ENCODE results near the gene ALDH18A1. TPM values are rescaled to one million over a fixed set of nuclear protein-coding genes. Genes with fewer than 3 reads are reported as not detected.
"Not testable (repeated sequence)": the region's sequence is repeated elsewhere in the genome, so short reads cannot be mapped to it uniquely, and the experiment has no call there.

Gene ALDH18A1
- total RNA-seq: 10 to 100 TPM; 58.9 to 98.5 TPM

GRCh38 chr10:95656291-95657164, at the start of gene ALDH18A1:
Gene ALDH18A1, minus strand, starts transcription at chr10:95656711. Its CDS starts 3,334 bp downstream, at chr10:95653377.
- Mint-ChIP-seq H3K9me3 (peaks cover 7% of the 10 kb centered on the region), H3K4me3 (peak within 1 kb of the TSS; percentile 99), H3K27me3 (no peaks in the 10 kb centered on the region), H3K36me3 (ENCODE audit: low read depth) (peaks cover 37% of the 10 kb centered on the region), H3K4me1 (peaks cover 23% of the 10 kb centered on the region), H3K27ac (peak within 1 kb of the TSS; percentile 98)
- peak; percentile 88 for ATAC-seq (replicated peaks)

- Mint-ChIP-seq H3K27ac (no peak overlapping the region), H3K9me3 (no peaks in the 10 kb centered on the region)
- ATAC-seq (replicated peaks): no peak
These were observed 41.9 kb upstream of the ALDH18A1 start for GRCh38 chr10:95698415-95698814.

DNA sequence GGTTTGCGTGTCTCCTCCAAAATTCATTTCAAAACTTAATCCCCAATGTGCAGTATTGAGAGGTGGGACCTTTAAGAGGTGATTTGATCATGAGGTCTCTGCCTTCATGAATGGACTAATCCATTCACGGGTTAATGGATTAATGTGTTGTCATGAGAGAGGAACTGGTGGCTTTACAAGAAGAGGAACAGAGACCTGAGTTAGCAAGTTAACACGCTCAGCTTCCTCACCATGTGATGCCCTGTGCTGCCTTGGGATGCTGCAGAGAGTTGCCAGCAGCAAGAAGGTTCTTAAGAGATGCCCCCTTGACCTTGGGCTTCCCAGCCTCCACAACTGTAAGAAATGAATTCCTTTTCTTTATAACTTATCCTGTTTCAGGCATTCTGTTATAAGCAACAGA, 40.9 kb upstream of the ALDH18A1 start:
- peaks cover 11% of the 10 kb centered on the region for H3K4me1 Mint-ChIP-seq
- H3K27me3 Mint-ChIP-seq: peaks cover 12% of the 10 kb centered on the region
- H3K36me3 Mint-ChIP-seq (ENCODE audit: low read depth): peaks cover 16% of the 10 kb centered on the region
- no peak overlapping the region for H3K27ac Mint-ChIP-seq
- ATAC-seq (replicated peaks): no peak
- H3K9me3 Mint-ChIP-seq: no peaks in the 10 kb centered on the region
- no peak overlapping the region for H3K4me3 Mint-ChIP-seq

More at GRCh38 chr10:95698415-95698814, 41.9 kb upstream of the ALDH18A1 start:
- Mint-ChIP-seq H3K4me1 (peaks cover 5% of the 10 kb centered on the region), H3K4me3 (no peak overlapping the region), H3K36me3 (ENCODE audit: low read depth) (peaks cover 6% of the 10 kb centered on the region), H3K27me3 (peaks cover 12% of the 10 kb centered on the region)

DNA sequence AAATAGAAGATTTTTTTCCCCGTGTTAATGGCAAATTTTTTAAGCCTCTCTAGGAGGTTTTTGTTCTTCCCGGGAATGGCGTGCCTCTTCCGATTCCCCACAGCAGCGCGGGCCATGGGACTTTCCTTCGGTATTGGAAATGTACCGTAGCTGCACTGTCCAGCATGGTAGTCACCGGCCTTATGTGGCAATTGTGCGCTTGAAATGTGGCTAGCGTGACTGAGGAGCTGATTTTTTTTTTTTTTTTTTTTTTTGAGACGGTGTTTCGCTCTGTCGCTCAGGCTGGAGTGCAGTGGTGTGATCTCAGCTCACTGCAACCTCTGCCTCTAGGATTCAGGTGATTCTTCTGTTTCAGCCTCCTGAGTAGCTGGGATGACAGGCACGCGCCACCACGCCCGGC, 38.2 kb upstream of the ALDH18A1 start:
- peaks cover 26% of the 10 kb centered on the region for H3K4me1 Mint-ChIP-seq
- H3K36me3 Mint-ChIP-seq (ENCODE audit: low read depth): peaks cover 44% of the 10 kb centered on the region
- H3K9me3 Mint-ChIP-seq: no peaks in the 10 kb centered on the region
- H3K27ac Mint-ChIP-seq: peak overlapping the region; percentile 98
- peaks cover 9% of the 10 kb centered on the region for H3K27me3 Mint-ChIP-seq
- ATAC-seq (replicated peaks): no peak
- peak overlapping the region; percentile 98 for H3K4me3 Mint-ChIP-seq

DNA sequence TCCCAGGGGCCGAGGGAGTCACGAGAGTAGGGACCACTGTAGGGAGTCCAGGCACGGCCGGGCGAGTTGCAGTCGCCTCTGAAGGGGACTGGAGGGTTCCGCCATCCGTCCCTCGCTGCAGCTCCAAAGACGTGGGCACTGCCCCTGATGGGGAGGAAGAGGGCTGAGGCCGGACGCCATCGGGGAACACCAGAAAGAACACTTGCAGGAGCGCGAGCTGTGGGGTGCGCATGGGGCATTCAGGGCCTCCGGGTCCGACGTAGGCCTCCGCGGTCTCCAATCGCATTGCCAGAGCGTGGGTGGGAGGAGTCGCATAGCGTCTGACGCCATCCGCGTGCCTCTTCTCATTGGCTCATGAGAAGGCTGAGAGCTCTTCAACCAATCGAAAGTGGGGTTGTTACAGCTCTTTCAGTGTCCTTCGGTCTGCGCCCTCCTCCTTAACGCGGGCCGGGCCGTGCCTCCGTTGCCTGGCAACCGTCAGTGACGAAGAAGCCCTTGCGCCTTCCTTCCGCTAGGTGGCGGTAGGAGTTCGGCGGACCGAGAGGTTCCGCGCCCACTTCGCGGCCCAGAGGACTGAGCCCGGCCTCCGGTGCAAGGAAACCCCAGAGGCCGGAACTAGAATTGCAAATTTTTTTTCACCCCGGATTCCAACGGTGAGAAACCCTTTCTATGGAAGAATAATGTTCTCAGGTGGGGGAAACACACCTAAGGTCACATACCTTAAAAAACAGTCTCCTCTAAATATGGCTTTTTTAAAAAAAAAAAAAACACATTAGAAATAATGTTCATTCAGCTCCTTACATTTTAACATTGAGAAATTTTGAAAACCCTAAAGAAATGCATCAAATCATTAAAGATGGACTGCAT, 37.4 kb upstream of the ALDH18A1 start, which contains the start of gene TCTN3:
Gene TCTN3 (minus strand): TSS at position 260 of the 867 bp plus-strand sequence. CDS start 28 bp downstream, at position 232.
- Mint-ChIP-seq H3K9me3 (no peaks in the 10 kb centered on the region), H3K27me3 (peaks cover 3% of the 10 kb centered on the region), H3K27ac (peak within 1 kb of the TSS; percentile 98), H3K4me1 (peaks cover 26% of the 10 kb centered on the region), H3K36me3 (ENCODE audit: low read depth) (peaks cover 51% of the 10 kb centered on the region), H3K4me3 (peak within 1 kb of the TSS; percentile 98)
- ATAC-seq (replicated peaks): peak; percentile 99

DNA sequence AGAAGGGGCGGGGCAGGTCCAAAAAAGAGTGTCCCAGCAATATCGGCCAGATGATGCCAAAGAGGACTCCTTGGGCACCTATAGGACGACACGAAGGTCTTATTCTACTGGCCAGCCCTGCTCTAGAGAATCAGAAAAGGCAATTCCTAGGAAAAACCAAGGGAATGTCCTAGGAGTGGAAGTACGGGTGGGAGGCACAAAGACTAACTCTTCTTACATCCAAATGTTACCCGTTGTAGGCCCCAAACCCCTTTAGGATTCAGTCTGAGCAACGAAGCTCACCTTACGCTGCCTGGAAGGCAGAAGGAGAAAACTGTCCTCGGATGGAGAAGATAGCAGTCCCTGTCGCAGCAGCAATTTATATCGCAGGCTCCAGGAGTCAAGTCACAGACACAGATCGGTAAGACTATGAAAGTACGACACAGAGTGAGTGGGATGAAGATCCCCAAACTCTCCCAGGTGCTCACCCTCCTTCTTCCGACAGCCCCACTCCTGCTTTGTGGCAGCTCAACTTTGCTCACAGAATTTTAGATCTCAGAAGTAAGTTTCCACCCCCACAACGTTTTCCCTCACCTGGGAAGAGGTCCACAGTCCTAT, 36.7 kb upstream of the ALDH18A1 start:
- ATAC-seq (replicated peaks): no peak

DNA sequence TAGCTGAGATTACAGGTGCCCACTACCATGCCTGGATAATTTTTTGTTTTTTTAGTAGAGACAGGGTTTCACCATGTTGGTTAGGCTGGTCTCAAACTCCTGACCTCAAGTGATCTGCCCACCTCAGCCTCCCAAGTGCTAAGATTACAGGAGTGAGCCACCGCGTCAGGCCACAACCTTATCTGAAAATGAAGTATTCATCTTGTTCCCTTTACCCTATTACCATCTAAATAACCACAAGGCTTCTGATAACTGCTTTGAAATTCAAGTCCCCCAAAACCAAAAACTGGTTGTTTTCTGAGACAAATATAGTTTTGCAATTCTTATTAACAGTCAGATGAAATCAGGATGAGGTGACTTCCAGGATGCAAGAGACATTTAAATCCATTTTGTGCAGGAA, 34.8 kb upstream of the ALDH18A1 start:
- Mint-ChIP-seq H3K4me3 (peak overlapping the region; percentile 98), H3K27ac (no peak overlapping the region), H3K4me1 (peaks cover 31% of the 10 kb centered on the region), H3K9me3 (no peaks in the 10 kb centered on the region), H3K36me3 (ENCODE audit: low read depth) (peaks cover 78% of the 10 kb centered on the region), H3K27me3 (no peaks in the 10 kb centered on the region)
- no peak for ATAC-seq (replicated peaks)

More for the DNA sequence above, 36.7 kb upstream of the ALDH18A1 start:
- Mint-ChIP-seq H3K4me3 (peak overlapping the region; percentile 98), H3K27me3 (no peaks in the 10 kb centered on the region), H3K9me3 (no peaks in the 10 kb centered on the region), H3K4me1 (peaks cover 31% of the 10 kb centered on the region), H3K27ac (peak overlapping the region; percentile 98), H3K36me3 (ENCODE audit: low read depth) (peaks cover 59% of the 10 kb centered on the region)

DNA sequence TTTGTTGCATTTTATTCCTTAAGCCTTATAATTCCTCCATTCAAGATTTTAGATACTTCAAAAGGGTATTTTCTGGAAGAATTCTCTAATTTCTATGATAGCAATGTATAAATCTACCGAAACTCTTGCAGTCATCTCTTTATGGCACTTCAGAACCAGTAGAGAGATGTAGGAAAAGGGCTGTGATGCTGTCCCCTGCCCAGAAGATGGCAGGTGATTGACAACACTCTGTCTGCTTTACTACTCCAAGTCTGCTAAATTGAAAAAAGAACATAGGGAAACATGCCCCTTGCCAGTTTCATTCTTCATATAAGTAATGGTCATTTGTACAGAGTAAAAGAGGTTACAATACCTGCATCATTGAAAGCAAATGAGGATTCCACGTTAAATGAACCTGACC, 32.1 kb upstream of the ALDH18A1 start:
- Mint-ChIP-seq H3K36me3 (ENCODE audit: low read depth) (peaks cover 100% of the 10 kb centered on the region), H3K27ac (no peak overlapping the region), H3K4me3 (no peak overlapping the region), H3K4me1 (peaks cover 25% of the 10 kb centered on the region), H3K27me3 (no peaks in the 10 kb centered on the region), H3K9me3 (no peaks in the 10 kb centered on the region)
- ATAC-seq (replicated peaks): no peak

DNA sequence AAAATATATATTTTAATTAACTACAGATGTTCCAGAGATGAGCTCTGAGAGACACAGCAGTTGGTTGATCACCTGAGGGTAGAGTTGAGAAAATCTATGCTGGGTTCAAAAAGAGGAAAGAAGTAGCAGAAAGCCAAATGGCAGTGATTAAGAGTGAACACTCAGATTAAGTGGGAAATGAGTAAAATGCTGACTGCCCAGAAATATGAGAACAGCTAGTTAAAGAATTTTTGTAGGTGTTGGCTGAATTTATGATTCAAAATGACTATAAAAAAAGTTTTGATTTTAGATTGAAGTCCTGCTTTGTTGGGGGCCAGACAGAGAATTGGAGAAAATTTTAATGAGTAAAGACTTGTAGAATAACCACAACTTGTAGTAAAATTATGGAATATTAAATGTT, 27.5 kb upstream of the ALDH18A1 start:
- Mint-ChIP-seq H3K4me3 (no peak overlapping the region), H3K9me3 (no peaks in the 10 kb centered on the region), H3K27ac (no peak overlapping the region), H3K27me3 (no peaks in the 10 kb centered on the region), H3K36me3 (ENCODE audit: low read depth) (peaks cover 100% of the 10 kb centered on the region), H3K4me1 (peaks cover 4% of the 10 kb centered on the region)
- no peak for ATAC-seq (replicated peaks)

- no peak for ATAC-seq (replicated peaks)
- Mint-ChIP-seq H3K36me3 (ENCODE audit: low read depth) (peaks cover 81% of the 10 kb centered on the region), H3K4me1 (no peaks in the 10 kb centered on the region), H3K4me3 (no peak overlapping the region), H3K9me3 (no peaks in the 10 kb centered on the region), H3K27ac (no peak overlapping the region), H3K27me3 (no peaks in the 10 kb centered on the region)
These were observed 19.0 kb upstream of the ALDH18A1 start for GRCh38 chr10:95675403-95676116.

DNA sequence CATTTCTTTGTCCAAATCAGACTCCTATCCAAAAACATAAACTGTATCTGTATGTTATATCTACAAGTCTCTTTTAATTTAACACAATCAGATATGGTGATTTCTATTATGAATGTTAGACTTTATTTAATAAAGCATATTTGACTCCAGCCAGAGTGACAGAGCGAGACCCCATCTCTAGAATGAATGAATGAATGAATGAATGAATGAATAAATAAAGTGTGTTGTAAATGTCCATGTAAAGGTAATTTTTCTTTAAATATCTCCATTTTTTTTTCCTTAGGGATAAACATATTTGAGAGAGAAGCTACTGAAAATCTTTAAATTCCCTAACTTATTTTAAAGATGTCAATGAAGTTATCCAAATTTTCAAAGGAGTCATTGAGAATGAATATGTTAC, 18.1 kb upstream of the ALDH18A1 start:
- H3K27me3 Mint-ChIP-seq: no peaks in the 10 kb centered on the region
- H3K4me3 Mint-ChIP-seq: no peak overlapping the region

DNA sequence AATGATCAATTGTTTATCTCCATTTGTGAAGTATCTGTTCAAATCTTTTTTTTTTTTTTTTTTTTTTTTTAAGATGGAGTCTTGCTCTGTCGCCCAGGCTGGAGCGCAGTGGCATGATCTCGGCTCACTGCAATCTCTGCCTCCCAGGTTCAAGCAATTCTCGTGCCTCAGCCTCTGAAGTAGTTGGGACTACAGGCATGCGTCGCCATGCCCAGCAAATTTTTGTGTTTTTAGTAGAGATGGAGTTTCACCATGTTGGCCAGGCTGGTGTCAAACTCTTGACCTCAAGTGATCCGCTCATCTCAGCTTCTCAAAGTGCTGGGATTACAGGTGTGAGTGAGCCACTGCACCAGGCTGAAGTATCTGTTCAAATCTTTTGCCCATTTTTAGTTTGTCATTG, 16.1 kb upstream of the ALDH18A1 start:
- not testable (repeated sequence) for H3K4me1 Mint-ChIP-seq; H3K27ac Mint-ChIP-seq; H3K27me3 Mint-ChIP-seq; H3K9me3 Mint-ChIP-seq; ATAC-seq (replicated peaks); H3K4me3 Mint-ChIP-seq
- H3K36me3 Mint-ChIP-seq (ENCODE audit: low read depth): peaks cover 73% of the 10 kb centered on the region

More for the DNA sequence above, 18.1 kb upstream of the ALDH18A1 start:
- Mint-ChIP-seq H3K9me3 (no peaks in the 10 kb centered on the region), H3K36me3 (ENCODE audit: low read depth) (peaks cover 73% of the 10 kb centered on the region), H3K27ac (no peak overlapping the region), H3K4me1 (no peaks in the 10 kb centered on the region)
- no peak for ATAC-seq (replicated peaks)

GRCh38 chr10:95664543-95664942, 8.0 kb upstream of the ALDH18A1 start:
- H3K4me3 Mint-ChIP-seq: no peak overlapping the region
- no peaks in the 10 kb centered on the region for H3K27me3 Mint-ChIP-seq
- H3K9me3 Mint-ChIP-seq: no peaks in the 10 kb centered on the region
- ATAC-seq (replicated peaks): no peak
- H3K4me1 Mint-ChIP-seq: no peaks in the 10 kb centered on the region
- no peak overlapping the region for H3K27ac Mint-ChIP-seq
- peaks cover 55% of the 10 kb centered on the region for H3K36me3 Mint-ChIP-seq (ENCODE audit: low read depth)

DNA sequence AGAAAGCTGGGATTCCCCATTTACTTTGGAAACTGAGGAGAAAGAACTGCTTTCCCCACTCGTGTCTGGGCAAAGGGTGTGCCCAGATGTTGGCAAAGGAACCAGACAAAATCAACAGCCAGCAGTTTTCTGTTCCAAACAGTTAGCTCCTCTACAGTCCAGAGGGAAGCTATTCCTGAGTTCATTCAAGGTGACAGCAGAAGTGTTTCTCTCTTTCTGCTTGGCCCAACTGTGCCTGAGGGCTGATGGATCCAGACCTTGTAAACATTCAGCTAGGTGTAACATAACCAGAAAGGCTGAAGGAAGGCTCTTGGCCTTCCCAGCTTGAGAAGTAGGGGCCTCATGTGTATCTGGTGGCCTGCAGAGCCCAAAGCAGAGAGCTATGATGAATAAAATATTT, 7.0 kb upstream of the ALDH18A1 start:
- Mint-ChIP-seq H3K4me3 (no peak overlapping the region), H3K36me3 (ENCODE audit: low read depth) (peaks cover 45% of the 10 kb centered on the region), H3K9me3 (peaks cover under 1% of the 10 kb centered on the region), H3K27me3 (no peaks in the 10 kb centered on the region), H3K27ac (no peak overlapping the region), H3K4me1 (peaks cover 2% of the 10 kb centered on the region)
- ATAC-seq (replicated peaks): no peak

Measured in activated T-helper 17 cell treated with anti-CD3 and anti-CD28 coated beads, Interleukin-2, amount 50 U/mL, for 72 hours (primary cell).